Adipose tissue (tissue), 3 donors: ENCODE measurements around the gene MCM8. TPM values are rescaled to one million over a fixed set of nuclear protein-coding genes. Genes with fewer than 3 reads are reported as not detected.

Experiments used
- H3K27ac ChIP-seq: one replicate; pipeline ENCODE4 v1.5.1; 2013; ENCODE audit warnings: low read depth, low read length
- WGBS, 3 donors: extraction: QIAGEN DNeasy Blood & Tissue Kit; methylation state at CpG; one replicate each; pipeline ENCODE4 v1.1.7; 2013; 5-methylcytosine and 5-hydroxymethylcytosine counted together
- polyA plus RNA-seq, 3 donors: library from polyadenylated mRNA; stranded (reverse); fragments of 200-250 nt; gene quantifications; one replicate each; pipeline ENCODE4 v1.2.3, GENCODE V29; 2013
- donor health status: healthy with polysubstance abuse.
- donor health status: Bipolar disorder and iron deficiency.
- donor health status: healthy.

The MCM8 gene
- polyA plus RNA-seq, 3 donors = 1.7 to 4.3 (median 2.6) TPM

- no peak overlapping the region for H3K27ac ChIP-seq
- 92 to 98% (median 96%) methylated on average over 1 of the region's 1 CpG for WGBS, 3 donors
Observed at GRCh38 chr20:5989539-5989938, 39.1 kb downstream of the MCM8 start.

DNA sequence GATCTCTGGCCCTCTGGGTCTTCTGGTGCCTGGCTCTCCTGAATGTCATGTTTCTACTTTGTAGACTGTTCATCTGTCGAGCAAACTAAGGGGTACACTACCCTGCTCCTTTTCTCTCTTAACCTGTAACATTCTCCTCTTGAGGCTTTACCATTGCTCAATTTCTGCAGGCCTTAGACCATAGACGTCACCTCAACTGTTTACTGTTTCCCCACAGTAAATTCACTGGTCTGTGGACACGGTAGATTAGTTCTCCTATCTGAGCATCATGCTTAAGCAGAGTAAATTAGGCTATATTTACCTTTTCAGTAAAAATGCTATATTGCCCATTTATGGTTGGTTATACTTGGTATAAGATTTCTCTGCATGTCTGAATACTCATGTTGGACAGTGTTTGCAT, 40.5 kb downstream of the MCM8 start:
- H3K27ac ChIP-seq = no peak overlapping the region
- 79 to 88% (median 84%) methylated on average over 3 of the region's 3 CpGs for WGBS, 3 donors

DNA sequence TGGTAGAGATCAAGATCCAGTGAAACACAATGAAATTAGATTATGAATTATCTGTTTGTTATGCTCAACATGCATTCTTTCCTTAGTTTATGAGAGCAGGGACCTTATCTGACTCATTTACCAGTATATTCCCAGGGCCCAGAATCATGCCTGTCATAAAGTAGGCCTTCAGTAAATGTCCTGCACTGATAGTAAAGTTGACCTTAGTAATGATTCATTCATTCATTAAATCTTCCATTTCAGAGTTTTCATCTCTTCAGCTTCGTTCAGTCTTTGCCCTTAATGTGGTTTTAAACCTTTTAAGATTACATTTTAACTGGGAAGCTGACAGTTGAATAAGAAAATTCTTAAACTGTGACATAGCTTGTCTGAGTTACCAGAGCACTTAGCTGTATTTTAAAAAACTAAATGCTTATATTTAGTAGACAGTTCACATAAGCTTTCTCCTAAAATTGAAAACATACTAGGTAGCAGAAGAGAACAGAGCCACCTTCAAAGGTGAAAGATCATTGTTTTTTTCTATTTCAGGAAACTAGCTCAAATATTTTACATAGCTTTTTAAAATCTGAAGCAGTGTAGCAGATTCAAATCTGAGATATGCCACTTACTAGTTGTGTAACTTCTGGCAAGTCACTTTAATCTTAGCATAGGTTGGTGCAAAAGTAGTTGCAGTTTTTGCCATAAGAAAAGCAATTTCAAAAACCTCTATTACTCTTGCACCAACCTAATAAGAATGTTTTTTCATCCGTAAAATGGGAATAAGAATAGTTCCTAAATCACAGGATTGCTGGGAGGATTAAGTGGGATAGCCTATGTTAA, 41.4 kb downstream of the MCM8 start:
- no peak overlapping the region for H3K27ac ChIP-seq
- 77 to 92% (median 83%) methylated on average over 2 of the region's 2 CpGs for WGBS, 3 donors

- no peak overlapping the region for H3K27ac ChIP-seq
- WGBS, 3 donors = 58 to 93% (median 64%) methylated on average over 1 of the region's 1 CpG
Observed at GRCh38 chr20:5996765-5997164, 46.3 kb downstream of the MCM8 start.

DNA sequence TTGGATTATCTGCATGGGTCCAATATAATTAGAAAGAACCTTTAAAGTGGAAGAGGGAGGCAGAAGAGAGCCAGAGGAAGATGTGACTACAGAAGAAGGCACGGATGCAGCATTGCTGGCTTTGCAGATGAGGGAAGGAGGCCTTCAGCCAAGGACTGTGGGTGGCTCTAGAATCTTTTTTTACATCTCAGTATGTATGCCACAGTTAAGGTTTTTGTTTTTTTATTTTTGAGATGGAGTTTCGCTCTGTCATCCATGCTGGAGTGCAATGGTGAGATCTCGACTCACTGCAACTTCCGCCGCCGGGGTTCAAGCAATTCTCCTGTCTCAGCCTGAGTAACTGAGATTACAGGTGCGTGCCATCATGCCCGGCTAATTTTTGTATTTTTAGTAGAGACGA, 49.3 kb downstream of the MCM8 start:
- WGBS, 3 donors = 95 to 99% (median 96%) methylated on average over 9 of the region's 9 CpGs
- no peak overlapping the region for H3K27ac ChIP-seq

DNA sequence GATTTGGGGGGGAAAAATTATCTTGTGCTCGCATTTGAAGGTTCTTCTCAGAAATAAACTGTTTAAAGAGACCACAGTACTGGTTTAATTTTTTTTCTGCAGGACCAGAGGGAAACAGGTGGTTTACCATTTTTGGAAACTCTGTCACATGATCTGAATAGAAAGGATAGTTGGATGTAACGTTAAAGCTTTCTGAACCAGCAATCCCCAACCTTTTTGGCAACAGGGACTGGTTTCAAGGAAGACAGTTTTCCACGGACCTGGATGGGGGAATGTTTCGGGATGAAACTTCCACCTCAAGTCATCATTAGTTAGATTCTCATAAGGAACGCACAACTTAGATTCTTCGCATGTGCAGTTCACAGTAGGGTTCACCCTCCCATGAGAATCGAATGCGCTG, 50.4 kb downstream of the MCM8 start:
- H3K27ac ChIP-seq = no peak overlapping the region
- 76 to 85% (median 83%) methylated on average over 8 of the region's 8 CpGs for WGBS, 3 donors

GRCh38 chr20:6006603-6006949, 56.1 kb downstream of the MCM8 start:
- H3K27ac ChIP-seq = no peak overlapping the region
- WGBS, 3 donors = 0 to 1% (median 0%) methylated on average over 10 of the region's 10 CpGs

GRCh38 chr20:6007094-6007528, 56.7 kb downstream of the MCM8 start:
- no peak overlapping the region for H3K27ac ChIP-seq

GRCh38 chr20:6007529-6008103, 57.2 kb downstream of the MCM8 start:
- 11 to 48% (median 40%) methylated on average over 3 of the region's 3 CpGs for WGBS, 3 donors
- H3K27ac ChIP-seq = no peak overlapping the region

More at GRCh38 chr20:6007094-6007528, 56.7 kb downstream of the MCM8 start:
- 7 to 9% (median 8%) methylated on average over 4 of the region's 4 CpGs for WGBS, 3 donors

DNA sequence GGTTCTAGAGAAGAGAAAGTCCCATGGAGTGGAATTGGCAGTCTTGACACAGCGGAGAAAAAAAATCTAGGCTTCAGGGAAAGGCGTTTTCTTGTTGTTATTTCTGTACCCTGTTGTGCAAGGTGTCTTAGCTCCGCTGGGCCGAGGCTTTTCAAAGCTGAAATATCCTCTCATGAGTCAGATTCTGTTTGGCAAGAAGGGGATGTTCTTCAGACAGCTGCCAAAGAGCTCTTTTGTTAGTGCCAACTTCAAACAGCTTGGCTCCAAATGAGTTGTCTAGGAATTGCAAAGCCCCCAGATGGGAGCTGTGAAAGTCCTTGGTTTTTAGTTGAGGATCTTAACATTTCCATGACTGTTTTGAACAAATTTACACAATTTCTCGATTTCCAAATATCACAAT, 57.8 kb downstream of the MCM8 start:
- H3K27ac ChIP-seq = no peak overlapping the region
- 18 to 30% (median 25%) methylated on average over 5 of the region's 5 CpGs for WGBS, 3 donors

DNA sequence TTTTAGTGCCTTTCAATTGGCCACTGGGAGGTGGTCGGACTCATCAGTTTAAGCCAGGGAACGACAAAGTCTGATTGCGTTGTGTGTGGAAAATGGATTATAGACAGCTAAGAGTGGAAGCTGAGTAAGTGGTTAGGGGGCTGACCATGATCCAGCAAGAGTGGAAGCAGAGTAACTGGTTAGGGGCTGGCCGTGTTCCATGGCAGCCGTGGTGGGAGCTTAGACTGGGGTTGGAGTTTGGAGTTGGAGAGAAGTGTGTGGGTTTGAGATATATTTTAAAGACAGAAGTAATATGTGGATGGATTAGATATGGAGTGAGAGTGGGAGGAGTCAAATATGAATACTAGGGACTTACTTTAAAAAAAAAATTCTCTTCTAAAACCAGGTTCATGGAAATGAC, 61.7 kb downstream of the MCM8 start:
- no peak overlapping the region for H3K27ac ChIP-seq
- 96 to 98% (median 96%) methylated on average over 5 of the region's 5 CpGs for WGBS, 3 donors

- WGBS, 3 donors = 77 to 79% (median 78%) methylated on average over 3 of the region's 3 CpGs
- no peak overlapping the region for H3K27ac ChIP-seq
Observed at GRCh38 chr20:6014017-6014416, 63.6 kb downstream of the MCM8 start.

DNA sequence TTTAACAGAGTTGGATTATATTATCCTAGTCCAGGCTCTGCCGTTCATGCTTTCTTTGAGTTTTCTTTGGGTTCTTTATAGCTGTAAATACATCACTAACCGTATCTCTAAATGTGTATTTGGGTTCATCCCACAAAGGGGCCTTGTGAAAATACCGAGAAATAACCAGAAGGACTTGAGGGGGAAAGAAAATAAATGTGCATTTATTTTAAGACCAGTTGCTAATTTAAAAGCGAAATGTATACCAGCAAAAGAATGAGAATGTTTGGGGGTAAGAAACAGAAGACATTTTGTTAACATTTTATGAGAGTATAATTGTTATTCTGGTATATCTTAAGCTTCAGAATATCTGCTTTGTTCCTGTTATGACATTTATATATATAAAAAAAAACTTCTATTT, 64.5 kb downstream of the MCM8 start:
- no peak overlapping the region for H3K27ac ChIP-seq
- WGBS, 3 donors = 86 to 90% (median 90%) methylated on average over 4 of the region's 4 CpGs

GRCh38 chr20:6017467-6017866, 67.0 kb downstream of the MCM8 start:
- H3K27ac ChIP-seq = no peak overlapping the region

DNA sequence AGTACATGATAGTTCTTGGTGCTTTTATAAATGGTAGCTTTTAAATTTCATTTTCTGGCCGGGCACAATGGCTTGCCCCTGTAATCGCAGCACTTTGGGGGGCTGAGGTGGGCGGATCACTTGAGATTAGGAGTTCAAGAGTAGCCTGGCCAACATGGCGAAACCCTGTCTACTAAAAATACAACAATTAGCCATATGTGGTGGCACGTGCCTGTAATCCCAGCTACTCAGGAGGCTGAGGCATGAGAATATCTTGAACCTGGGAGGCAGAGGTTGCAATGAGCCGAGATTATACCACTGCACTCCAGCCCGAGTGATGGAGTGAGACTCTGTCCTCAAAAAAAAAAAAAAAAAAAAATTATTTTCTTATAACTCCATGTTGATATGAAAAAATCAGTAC, 67.4 kb downstream of the MCM8 start:
- H3K27ac ChIP-seq = no peak overlapping the region
- 92 to 96% (median 92%) methylated on average over 7 of the region's 7 CpGs for WGBS, 3 donors

DNA sequence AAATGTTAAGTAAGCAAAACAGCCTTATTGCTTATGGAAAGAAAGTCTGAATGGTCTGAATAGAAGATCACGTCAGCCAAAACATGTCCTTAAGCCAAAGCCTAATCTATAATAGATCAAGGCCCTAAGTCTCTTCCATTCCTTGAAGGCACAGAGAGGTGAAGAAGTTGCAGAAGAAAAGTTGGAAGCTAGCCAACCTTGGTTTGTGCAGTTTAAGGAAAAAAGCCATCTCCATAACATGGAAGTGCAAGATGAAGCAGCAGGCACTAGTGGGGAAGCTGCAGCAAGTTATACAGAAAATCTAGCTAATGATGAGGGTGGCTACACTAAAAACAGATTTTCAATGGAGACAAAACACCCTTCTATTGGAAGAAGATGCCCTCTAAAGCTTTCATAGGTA, 74.3 kb downstream of the MCM8 start:
- H3K27ac ChIP-seq = no peak overlapping the region
- 97 to 98% (median 98%) methylated on average over 1 of the region's 1 CpG for WGBS, 3 donors

DNA sequence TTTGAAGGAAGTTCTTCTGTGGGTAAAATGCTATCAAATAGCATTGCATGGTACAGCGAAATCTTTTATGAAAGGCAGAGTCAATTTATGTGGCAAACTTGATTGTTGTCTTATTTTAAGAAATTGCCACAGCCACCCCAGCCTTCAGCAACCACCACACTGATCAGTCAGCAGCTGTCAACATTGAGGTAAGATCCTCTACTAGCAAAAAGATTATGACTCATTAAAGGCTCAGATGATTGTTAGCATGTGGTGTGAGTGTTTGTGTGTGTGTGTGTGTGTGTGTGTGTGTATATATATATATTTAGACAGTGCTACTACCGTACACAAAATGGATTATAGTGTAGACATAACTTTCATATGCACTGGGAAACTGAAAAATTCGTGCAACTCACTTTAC, 75.6 kb downstream of the MCM8 start:
- 89 to 94% (median 93%) methylated on average over 3 of the region's 3 CpGs for WGBS, 3 donors
- H3K27ac ChIP-seq = no peak overlapping the region

GRCh38 chr20:6028818-6029217, 78.4 kb downstream of the MCM8 start:
- H3K27ac ChIP-seq = no peak overlapping the region

GRCh38 chr20:6029538-6029937, 79.1 kb downstream of the MCM8 start:
- WGBS, 3 donors = 65 to 68% (median 66%) methylated on average over 6 of the region's 6 CpGs
- no peak overlapping the region for H3K27ac ChIP-seq

GRCh38 chr20:6030453-6031080, 80.1 kb downstream of the MCM8 start:
- WGBS, 3 donors = 65 to 82% (median 81%) methylated on average over 6 of the region's 6 CpGs

More at GRCh38 chr20:6030453-6031080, 80.1 kb downstream of the MCM8 start:
- no peak overlapping the region for H3K27ac ChIP-seq
